GM23338 (cell line): ENCODE results near the gene NUBPL. TPM values are rescaled to one million over a fixed set of nuclear protein-coding genes. Genes with fewer than 3 reads are reported as not detected.

Source experiments
- ATAC-seq: fragments of 200-7000 bp; cut with Tn5 transposase; 3 replicates; pipeline ENCODE4 v1.9.1; 2020
- DNase-seq: peaks from one replicate; pipeline ENCODE4 v3.0.0-alpha.2; 2015; ENCODE audit warnings: low spot score
- H2AFZ ChIP-seq: fragments of 200-600 bp; sonication (generic); 2 replicates; pipeline ENCODE4 v1.8.0; 2016; ENCODE audit warnings: antibody characterized with exemption, mild to moderate bottlenecking, moderate library complexity
- H3F3A ChIP-seq: fragments of 200-600 bp; sonication (generic); replicated peaks from 2 replicates; pipeline ENCODE4 v1.8.0; 2017; ENCODE audit warnings: antibody characterized with exemption, mixed run types, low read depth
- H3K27ac ChIP-seq: fragments of 200-600 bp; sonication (generic); 2 replicates; pipeline ENCODE4 v1.6.1; 2016; ENCODE audit warnings: low read depth
- H3K27me3 ChIP-seq: fragments of 200-600 bp; sonication (generic); 2 replicates; pipeline ENCODE4 v1.8.0; 2016; ENCODE audit warnings: mild to moderate bottlenecking, mixed run types, moderate library complexity; ENCODE audit not compliant: insufficient read depth
- H3K36me3 ChIP-seq: fragments of 200-600 bp; sonication (generic); 2 replicates; pipeline ENCODE4 v1.8.0; 2016; ENCODE audit warnings: mild to moderate bottlenecking; ENCODE audit not compliant: insufficient read depth
- H3K4me1 ChIP-seq: fragments of 200-600 bp; sonication (generic); 2 replicates; pipeline ENCODE4 v1.8.0; 2016; ENCODE audit warnings: mild to moderate bottlenecking, moderate library complexity; ENCODE audit not compliant: insufficient read depth
- H3K4me2 ChIP-seq: fragments of 200-600 bp; sonication (generic); 2 replicates; pipeline ENCODE4 v1.7.1; 2017; ENCODE audit warnings: mixed run types
- H3K4me3 ChIP-seq: fragments of 200-600 bp; sonication (generic); 2 replicates; pipeline ENCODE4 v1.6.1; 2016; ENCODE audit warnings: mixed run types
- H3K79me2 ChIP-seq: fragments of 200-600 bp; sonication (generic); replicated peaks from 2 replicates; pipeline ENCODE4 v1.8.0; 2017; ENCODE audit warnings: mild to moderate bottlenecking; ENCODE audit not compliant: insufficient read depth
- H3K9me2 ChIP-seq: fragments of 200-600 bp; sonication (generic); 2 replicates; pipeline ENCODE4 v1.8.0; 2017; ENCODE audit not compliant: insufficient read depth
- H4K20me1 ChIP-seq: fragments of 200-600 bp; sonication (generic); replicated peaks from 2 replicates; pipeline ENCODE4 v1.8.0; 2017; ENCODE audit warnings: mild to moderate bottlenecking; ENCODE audit not compliant: insufficient read depth
- H3K27ac Mint-ChIP-seq: 2 replicates; pipeline ENCODE4 v1.8.0; 2020; ENCODE audit warnings: inconsistent platforms, mild to moderate bottlenecking, moderate library complexity, mixed read lengths
- H3K27me3 Mint-ChIP-seq: 3 replicates; pipeline ENCODE4 v1.8.0; 2022; ENCODE audit warnings: low read depth, mild to moderate bottlenecking, moderate library complexity, mixed read lengths, inconsistent platforms; ENCODE audit not compliant: insufficient read depth, poor library complexity
- H3K36me3 Mint-ChIP-seq: 3 replicates; pipeline ENCODE4 v1.8.0; 2021; ENCODE audit warnings: low read depth, mild to moderate bottlenecking, inconsistent platforms, moderate library complexity, mixed read lengths
- H3K4me1 Mint-ChIP-seq: 3 replicates; pipeline ENCODE4 v1.8.0; 2020; ENCODE audit warnings: mild to moderate bottlenecking, inconsistent platforms, mixed read lengths
- H3K4me3 Mint-ChIP-seq: 3 replicates; pipeline ENCODE4 v1.8.0; 2021; ENCODE audit warnings: moderate library complexity, mild to moderate bottlenecking, inconsistent platforms, mixed read lengths
- H3K9me3 Mint-ChIP-seq: 3 replicates; pipeline ENCODE4 v1.8.0; 2020; ENCODE audit warnings: moderate library complexity, mild to moderate bottlenecking, inconsistent platforms, mixed read lengths
- CREB1 ChIP-seq: fragments of 250-450 bp; sonication (Bioruptor Pico); IDR thresholded peaks from 2 replicates; pipeline ENCODE4 v1.5.0; 2020; ENCODE audit warnings: low read depth, mild to moderate bottlenecking, moderate library complexity
- CTCF ChIP-seq, 2 experiments: fragments of 200-600 bp in 1 of 2; sonication (generic) in 1 of 2; conservative IDR thresholded peaks; 2 replicates each; pipeline versions ENCODE4 v1.5.1 to v1.6.1; 2016 to 2017; ENCODE audit warnings: antibody characterized with exemption in 2 of 2, low read depth in 2 of 2, mild to moderate bottlenecking in 2 of 2, moderate library complexity in 1 of 2
- ETS1 ChIP-seq: IDR thresholded peaks from 2 replicates; pipeline ENCODE4 v1.6.1; 2016; ENCODE audit warnings: antibody characterized with exemption
- EZH2 ChIP-seq: fragments of 200-600 bp; sonication (generic); IDR thresholded peaks from one replicate; pipeline ENCODE4 v1.8.0; 2017; ENCODE audit warnings: antibody characterized with exemption, mild to moderate bottlenecking, low read depth; ENCODE audit not compliant: unreplicated experiment
- EZH2phosphoT487 ChIP-seq: fragments of 200-600 bp; sonication (generic); IDR thresholded peaks from one replicate; pipeline ENCODE4 v1.8.1; 2018; ENCODE audit warnings: antibody characterized with exemption; ENCODE audit not compliant: unreplicated experiment
- JUNB ChIP-seq: IDR thresholded peaks from one replicate; pipeline ENCODE4 v1.6.1; 2016; ENCODE audit warnings: antibody characterized with exemption; ENCODE audit not compliant: unreplicated experiment
- NANOG ChIP-seq: IDR thresholded peaks from 2 replicates; pipeline ENCODE4 v1.6.1; 2016; ENCODE audit warnings: antibody characterized with exemption, borderline replicate concordance
- POLR2AphosphoS5 ChIP-seq: IDR thresholded peaks from 2 replicates; pipeline ENCODE4 v1.6.1; 2016; ENCODE audit warnings: antibody characterized with exemption, low read depth
- REST ChIP-seq: IDR thresholded peaks from one replicate; pipeline ENCODE4 v1.6.1; 2018; ENCODE audit warnings: antibody characterized with exemption; ENCODE audit not compliant: unreplicated experiment
- ZNF114 ChIP-seq: fragments of 250-450 bp; sonication (Bioruptor Pico); IDR thresholded peaks from 2 replicates; pipeline ENCODE4 v1.5.0; 2020; ENCODE audit warnings: mild to moderate bottlenecking, moderate library complexity
- ZNF462 ChIP-seq: fragments of 250-450 bp; sonication (Bioruptor Pico); IDR thresholded peaks from 2 replicates; pipeline ENCODE4 v1.5.0; 2020; ENCODE audit warnings: mild to moderate bottlenecking, moderate library complexity
- polyA plus RNA-seq: library from polyadenylated mRNA; unstranded; fragments of >200 nt; fragmentation: Nextera tagmentation; extraction: Ambion mirVana; gene quantifications from 2 replicates; pipeline ENCODE4 v1.2.1, GENCODE V29; 2016
- total RNA-seq: library from RNA; depleted of rRNA; stranded (reverse); fragments of >200 nt; shearing (Covaris generic); gene quantifications from 2 replicates; pipeline ENCODE4 v1.2.3, GENCODE V29; 2014

Gene NUBPL
- total and polyA plus RNA-seq, 2 experiments from 2014 or later, result 6.1 to 20.7 TPM

GRCh38 chr14:31718985-31719384 is 157.8 kb downstream of the NUBPL start (continued):
- TF ChIP-seq ZNF462, result no peak

GRCh38 chr14:31726337-31726736 is 165.1 kb downstream of the NUBPL start:
- no peaks in the 10 kb centered on the region for H3K4me1 Mint-ChIP-seq
- H3K27ac ChIP-seq, result no peak overlapping the region
- H3K4me2 ChIP-seq, result no peak overlapping the region
- ATAC-seq, result no peak
- peaks cover 15% of the 10 kb centered on the region for H3K9me3 Mint-ChIP-seq
- H3K4me3 ChIP-seq, result no peak overlapping the region
- H3K36me3 Mint-ChIP-seq, result peaks cover 14% of the 10 kb centered on the region; the same call in 1 of the 3 replicates
- H3F3A ChIP-seq, result no peaks in the 10 kb centered on the region
- no peaks in the 10 kb centered on the region; the same call in 1 of the 2 replicates for H3K9me2 ChIP-seq
- no peak overlapping the region for H2AFZ ChIP-seq
- no peaks in the 10 kb centered on the region for H3K27me3 Mint-ChIP-seq
- no peak for DNase-seq
- no peaks in the 10 kb centered on the region for H4K20me1 ChIP-seq
- H3K27me3 ChIP-seq, result no peaks in the 10 kb centered on the region
- H3K4me3 Mint-ChIP-seq, result no peak overlapping the region
- no peaks in the 10 kb centered on the region for H3K79me2 ChIP-seq
- H3K4me1 ChIP-seq, result no peaks in the 10 kb centered on the region
- H3K27ac Mint-ChIP-seq, result no peak overlapping the region
- no peaks in the 10 kb centered on the region; the same call in 1 of the 2 replicates for H3K36me3 ChIP-seq
- TF ChIP-seq ZNF114 (CRISPR knock-in tag) (no peak), EZH2phosphoT487 (no peak), EZH2 (no peak), JUNB (no peak), CTCF (conservative IDR thresholded peaks at IDR 0.05; ENCODE audit: low read depth in 2 of 2) (no peak), POLR2AphosphoS5 (no peak), CREB1 (CRISPR knock-in tag) (no peak), REST (no peak), ETS1 (no peak), NANOG (no peak)
